Measurements from ENCODE around the gene CCL4. TPM values are rescaled to one million over a fixed set of nuclear protein-coding genes. Genes with fewer than 3 reads are reported as not detected.

CCL4 gene
- total and polyA plus RNA-seq, 4 donors = 2.7 to 10.2 (median 6.6) TPM

DNA sequence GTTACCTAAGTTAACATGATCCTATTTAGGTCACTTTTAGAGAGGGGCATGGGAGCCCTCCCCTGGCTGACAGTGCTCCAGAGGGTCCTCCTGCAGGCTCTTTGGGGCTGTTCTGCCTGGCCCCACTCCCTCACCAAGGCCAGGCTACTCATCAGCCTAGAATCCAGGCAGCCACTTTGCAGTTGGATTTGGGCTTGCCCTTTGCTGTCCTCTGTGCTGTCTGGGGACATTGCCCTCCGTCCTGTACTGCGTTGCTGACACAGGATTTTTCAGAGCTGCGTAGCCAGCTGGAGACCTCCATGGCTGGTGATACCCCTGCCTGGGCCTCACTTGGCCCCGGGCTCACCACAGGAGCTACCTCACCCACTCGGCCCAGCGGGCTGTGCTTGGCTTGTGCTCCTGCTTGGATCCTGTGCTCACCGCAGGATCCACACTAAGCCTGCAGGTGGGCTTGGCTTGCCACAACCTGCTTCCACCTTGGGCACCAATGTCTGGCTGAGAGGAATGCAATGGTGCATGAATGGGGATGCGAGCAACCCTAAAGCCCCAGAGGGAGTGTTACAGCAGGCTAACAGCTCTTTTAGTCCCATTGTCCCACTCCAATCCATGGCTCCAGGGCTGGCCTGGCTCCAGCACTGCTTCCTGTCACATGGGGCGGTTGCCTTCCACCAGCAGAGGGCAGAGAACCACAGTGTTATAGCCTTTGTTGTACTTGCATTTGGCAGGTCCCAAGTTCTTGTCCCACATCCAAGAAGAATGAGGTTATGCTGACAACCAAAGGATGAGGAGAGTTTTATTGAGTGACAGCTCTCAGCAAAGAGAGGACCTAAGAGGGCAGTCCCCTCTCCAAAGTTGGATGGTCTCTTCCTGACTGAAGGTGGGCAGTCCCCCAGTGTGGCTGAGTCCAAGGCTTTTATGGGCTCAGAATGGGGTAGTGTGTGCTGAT, 21.5 kb downstream of the CCL4 start:
- Histone ChIP-seq H3K27ac (ENCODE audit: low read depth, low read length) (no peak overlapping the region), H3K27me3 (ENCODE audit: control insufficient read depth, insufficient read depth, low read length) (no peaks in the 10 kb centered on the region), H3K9me3 (ENCODE audit: control insufficient read depth, insufficient read depth, low read length) (peaks cover 8% of the 10 kb centered on the region), H3K4me1 (ENCODE audit: control insufficient read depth, insufficient read depth, low read length) (no peaks in the 10 kb centered on the region), H3K36me3 (ENCODE audit: control insufficient read depth, insufficient read depth, low read length) (no peaks in the 10 kb centered on the region), H3K4me3 (ENCODE audit: low read depth, low read length) (no peak overlapping the region)
- WGBS (ENCODE audit: insufficient coverage) = 80% methylated on average over 9 of the region's 9 CpGs
- no peak for DNase-seq (ENCODE audit: low read depth in 4 of 6, low spot score in 6 of 6)

DNA sequence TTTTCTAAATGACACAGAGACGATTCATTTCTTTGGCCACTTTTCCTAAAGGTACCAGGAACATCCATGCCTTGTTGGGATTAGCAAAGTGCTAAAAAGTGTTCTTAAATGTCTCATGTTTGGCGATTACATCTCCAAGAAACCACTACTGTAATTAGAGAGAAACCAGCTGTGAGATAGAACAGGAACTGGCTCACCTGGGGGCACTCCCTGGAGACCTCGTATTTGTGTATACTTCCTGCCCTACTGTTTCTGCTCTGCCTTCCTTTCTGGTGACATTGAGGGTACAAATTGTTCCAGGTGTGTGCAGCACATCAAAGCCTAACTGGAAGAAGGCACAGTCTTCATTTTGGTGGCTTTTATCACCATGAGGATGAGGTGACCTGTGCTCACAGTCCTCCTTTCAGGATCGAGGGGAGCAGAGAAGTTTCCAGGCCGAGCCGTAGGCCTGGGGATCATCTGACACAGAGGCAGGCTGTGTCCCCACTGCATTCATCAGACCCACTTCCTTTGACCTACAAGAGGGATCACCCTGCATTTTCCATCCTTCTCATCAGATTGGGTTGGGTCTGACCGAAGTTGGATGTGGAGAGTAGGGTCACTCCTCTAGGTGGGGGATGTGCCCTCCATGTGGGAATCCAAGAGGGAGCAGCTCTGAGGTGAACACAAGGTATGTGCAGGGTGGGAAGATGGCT, 23.7 kb downstream of the CCL4 start:
- no peak overlapping the region for H3K4me3 ChIP-seq (ENCODE audit: low read depth, low read length)
- no peaks in the 10 kb centered on the region for H3K27me3 ChIP-seq (ENCODE audit: control insufficient read depth, insufficient read depth, low read length)
- WGBS (ENCODE audit: insufficient coverage) = 92% methylated on average over 5 of the region's 7 CpGs
- no peaks in the 10 kb centered on the region for H3K4me1 ChIP-seq (ENCODE audit: control insufficient read depth, insufficient read depth, low read length)
- no peak overlapping the region for H3K27ac ChIP-seq (ENCODE audit: low read depth, low read length)
- DNase-seq (ENCODE audit: low read depth in 4 of 6, low spot score in 6 of 6) = no peak
- H3K36me3 ChIP-seq (ENCODE audit: control insufficient read depth, insufficient read depth, low read length) = no peaks in the 10 kb centered on the region
- H3K9me3 ChIP-seq (ENCODE audit: control insufficient read depth, insufficient read depth, low read length) = peaks cover 8% of the 10 kb centered on the region

DNA sequence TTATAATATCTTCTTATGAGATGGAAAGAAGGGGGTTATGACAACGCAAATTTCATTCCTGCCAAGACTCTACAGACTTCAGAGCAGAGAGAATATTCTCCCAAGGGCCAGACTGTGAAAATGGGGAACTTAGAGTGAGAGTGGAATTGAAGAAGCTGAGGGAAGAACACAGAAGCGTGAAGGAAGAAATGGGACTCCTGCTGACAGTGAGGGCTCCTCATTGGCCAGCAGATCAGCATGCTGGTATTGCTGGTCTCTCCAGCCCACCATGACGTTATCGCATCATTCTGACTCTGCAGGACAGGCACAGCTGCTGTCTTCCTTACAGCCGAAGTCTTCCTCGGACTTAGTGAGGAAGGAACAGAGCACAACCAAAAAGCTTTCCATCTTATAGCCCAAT, 24.3 kb downstream of the CCL4 start:
- Histone ChIP-seq H3K27ac (ENCODE audit: low read depth, low read length) (no peak overlapping the region), H3K4me1 (ENCODE audit: control insufficient read depth, insufficient read depth, low read length) (no peaks in the 10 kb centered on the region), H3K36me3 (ENCODE audit: control insufficient read depth, insufficient read depth, low read length) (no peaks in the 10 kb centered on the region), H3K9me3 (ENCODE audit: control insufficient read depth, insufficient read depth, low read length) (peaks cover 8% of the 10 kb centered on the region), H3K27me3 (ENCODE audit: control insufficient read depth, insufficient read depth, low read length) (no peaks in the 10 kb centered on the region), H3K4me3 (ENCODE audit: low read depth, low read length) (no peak overlapping the region)
- WGBS (ENCODE audit: insufficient coverage) = 79% methylated on average over 5 of the region's 6 CpGs
- DNase-seq (ENCODE audit: low read depth in 4 of 6, low spot score in 6 of 6) = no peak

DNA sequence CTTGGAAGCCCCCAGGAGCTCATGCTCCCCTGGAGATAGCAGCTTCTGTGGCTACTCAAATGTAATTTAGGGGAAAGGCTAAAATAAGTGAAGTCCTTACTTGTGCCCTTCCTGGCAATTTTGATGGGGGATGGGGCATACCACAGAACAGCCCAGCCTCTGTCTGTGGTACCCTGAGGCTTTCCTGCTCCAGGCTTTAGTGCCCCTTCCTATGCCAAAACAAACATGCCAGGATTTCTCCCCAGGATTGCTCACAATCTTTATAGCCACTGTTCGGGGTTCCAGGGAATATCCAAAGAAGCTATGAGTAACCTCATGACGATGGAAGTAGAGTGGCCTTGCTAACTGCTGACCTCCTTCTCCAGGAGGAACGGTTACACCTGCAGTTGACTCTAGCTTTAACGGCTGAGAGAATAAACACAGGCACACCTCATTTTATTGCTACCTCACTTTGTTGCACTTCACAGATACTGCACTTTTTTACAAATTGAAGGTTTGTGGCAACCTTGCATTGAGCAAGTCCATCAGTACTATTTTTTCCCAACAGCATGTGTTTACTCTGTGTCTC, 24.9 kb downstream of the CCL4 start:
- H3K36me3 ChIP-seq (ENCODE audit: control insufficient read depth, insufficient read depth, low read length) = no peaks in the 10 kb centered on the region
- no peaks in the 10 kb centered on the region for H3K27me3 ChIP-seq (ENCODE audit: control insufficient read depth, insufficient read depth, low read length)
- H3K27ac ChIP-seq (ENCODE audit: low read depth, low read length) = no peak overlapping the region
- H3K9me3 ChIP-seq (ENCODE audit: control insufficient read depth, insufficient read depth, low read length) = peaks cover 8% of the 10 kb centered on the region
- no peaks in the 10 kb centered on the region for H3K4me1 ChIP-seq (ENCODE audit: control insufficient read depth, insufficient read depth, low read length)
- DNase-seq (ENCODE audit: low read depth in 4 of 6, low spot score in 6 of 6) = no peak
- 83% methylated on average over 4 of the region's 4 CpGs for WGBS (ENCODE audit: insufficient coverage)
- H3K4me3 ChIP-seq (ENCODE audit: low read depth, low read length) = no peak overlapping the region

DNA sequence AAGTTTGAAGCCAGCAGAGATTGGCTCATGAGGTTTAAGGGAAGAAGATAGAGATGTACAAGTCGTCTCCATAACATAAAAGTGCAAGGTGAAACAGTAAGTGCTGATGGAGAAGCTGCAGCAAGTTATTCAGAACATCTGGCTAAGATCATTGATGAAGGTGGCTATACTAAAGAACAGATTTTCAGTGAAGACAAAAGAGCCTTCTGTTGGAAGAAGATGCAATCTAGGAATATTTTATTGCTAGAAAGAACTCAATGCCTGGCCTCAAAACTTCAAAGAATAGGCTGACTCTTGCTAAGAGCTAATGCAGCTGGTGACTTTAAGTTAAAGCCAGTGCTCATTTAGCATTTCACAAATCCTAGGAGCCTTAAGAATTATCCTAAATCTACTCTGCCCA, 26.0 kb downstream of the CCL4 start:
- Histone ChIP-seq H3K27me3 (ENCODE audit: control insufficient read depth, insufficient read depth, low read length) (no peaks in the 10 kb centered on the region), H3K27ac (ENCODE audit: low read depth, low read length) (no peak overlapping the region), H3K36me3 (ENCODE audit: control insufficient read depth, insufficient read depth, low read length) (no peaks in the 10 kb centered on the region), H3K4me3 (ENCODE audit: low read depth, low read length) (no peak overlapping the region), H3K4me1 (ENCODE audit: control insufficient read depth, insufficient read depth, low read length) (no peaks in the 10 kb centered on the region), H3K9me3 (ENCODE audit: control insufficient read depth, insufficient read depth, low read length) (peaks cover 8% of the 10 kb centered on the region)
- 82% methylated on average over 1 of the region's 1 CpG for WGBS (ENCODE audit: insufficient coverage)
- DNase-seq (ENCODE audit: low read depth in 4 of 6, low spot score in 6 of 6) = no peak

DNA sequence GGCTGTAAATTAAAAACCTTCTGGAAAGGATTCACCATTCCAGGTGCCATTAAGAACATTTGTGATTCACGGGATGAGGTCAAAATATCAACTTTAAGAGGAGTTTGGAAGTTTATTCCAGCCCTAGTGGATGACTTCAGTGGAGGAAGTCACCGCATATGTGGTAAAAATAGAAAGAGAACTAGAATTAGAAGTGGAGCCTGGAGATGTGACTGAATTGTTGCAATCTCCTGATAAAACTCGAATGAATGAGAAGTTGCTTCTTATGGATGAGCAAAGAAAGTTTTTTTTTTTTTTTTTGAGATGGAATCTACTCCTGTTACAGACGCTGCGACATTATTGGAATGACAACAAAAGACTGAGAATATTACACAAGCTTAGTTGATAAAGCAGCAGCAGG, 26.7 kb downstream of the CCL4 start:
- H3K27ac ChIP-seq (ENCODE audit: low read depth, low read length) = no peak overlapping the region
- DNase-seq (ENCODE audit: low read depth in 4 of 6, low spot score in 6 of 6) = no peak
- 95% methylated on average over 2 of the region's 5 CpGs for WGBS (ENCODE audit: insufficient coverage)
- H3K4me3 ChIP-seq (ENCODE audit: low read depth, low read length) = no peak overlapping the region
- H3K4me1 ChIP-seq (ENCODE audit: control insufficient read depth, insufficient read depth, low read length) = no peaks in the 10 kb centered on the region
- peaks cover 7% of the 10 kb centered on the region for H3K9me3 ChIP-seq (ENCODE audit: control insufficient read depth, insufficient read depth, low read length)
- no peaks in the 10 kb centered on the region for H3K36me3 ChIP-seq (ENCODE audit: control insufficient read depth, insufficient read depth, low read length)
- H3K27me3 ChIP-seq (ENCODE audit: control insufficient read depth, insufficient read depth, low read length) = no peaks in the 10 kb centered on the region

DNA sequence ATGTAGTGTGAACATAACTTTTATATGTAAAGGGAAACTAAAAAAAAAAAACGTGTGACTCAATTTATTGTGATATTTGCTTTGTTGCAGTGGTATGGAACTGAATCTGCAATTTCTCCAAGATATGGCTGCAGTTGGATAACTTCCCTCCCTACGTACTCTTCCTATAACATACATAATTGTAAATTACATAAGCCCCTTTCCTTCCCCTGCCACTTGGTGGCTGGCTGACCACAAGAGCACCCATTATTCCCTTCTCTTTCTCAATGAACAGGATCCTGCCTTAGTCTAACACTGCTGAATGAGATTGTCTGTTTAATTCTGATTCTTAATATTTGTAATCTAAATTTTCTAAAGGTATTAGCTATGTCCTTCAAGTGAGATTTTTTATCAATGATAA, 27.8 kb downstream of the CCL4 start:
- DNase-seq (ENCODE audit: low read depth in 4 of 6, low spot score in 6 of 6) = no peak
- WGBS (ENCODE audit: insufficient coverage) = no CpG with 5 or more reads among the region's 2 CpGs
- Histone ChIP-seq H3K4me1 (ENCODE audit: control insufficient read depth, insufficient read depth, low read length) (no peaks in the 10 kb centered on the region), H3K27me3 (ENCODE audit: control insufficient read depth, insufficient read depth, low read length) (no peaks in the 10 kb centered on the region), H3K4me3 (ENCODE audit: low read depth, low read length) (no peak overlapping the region), H3K36me3 (ENCODE audit: control insufficient read depth, insufficient read depth, low read length) (no peaks in the 10 kb centered on the region), H3K27ac (ENCODE audit: low read depth, low read length) (no peak overlapping the region), H3K9me3 (ENCODE audit: control insufficient read depth, insufficient read depth, low read length) (no peaks in the 10 kb centered on the region)

DNA sequence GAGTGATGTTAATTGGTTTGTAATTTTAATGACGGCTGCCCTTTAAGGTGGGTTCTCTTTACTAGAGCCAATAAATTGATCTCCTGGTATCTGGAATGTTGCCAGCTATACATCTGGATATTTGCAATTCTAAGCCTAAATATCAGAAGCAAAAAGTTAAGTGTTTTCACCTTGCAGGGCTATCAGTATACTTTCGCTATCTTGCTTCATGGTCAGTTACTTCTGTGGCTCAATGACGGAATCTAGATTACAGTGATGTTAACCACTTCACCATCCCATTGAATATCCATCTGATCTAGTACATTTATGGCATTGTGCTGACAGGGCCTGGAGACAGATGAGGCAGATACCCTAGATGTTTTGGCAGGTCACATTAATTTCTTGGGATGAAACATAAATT, 28.3 kb downstream of the CCL4 start:
- DNase-seq (ENCODE audit: low read depth in 4 of 6, low spot score in 6 of 6) = no peak
- no CpG with 5 or more reads among the region's 3 CpGs for WGBS (ENCODE audit: insufficient coverage)
- Histone ChIP-seq H3K27me3 (ENCODE audit: control insufficient read depth, insufficient read depth, low read length) (no peaks in the 10 kb centered on the region), H3K36me3 (ENCODE audit: control insufficient read depth, insufficient read depth, low read length) (no peaks in the 10 kb centered on the region), H3K4me3 (ENCODE audit: low read depth, low read length) (no peak overlapping the region), H3K4me1 (ENCODE audit: control insufficient read depth, insufficient read depth, low read length) (no peaks in the 10 kb centered on the region), H3K9me3 (ENCODE audit: control insufficient read depth, insufficient read depth, low read length) (no peaks in the 10 kb centered on the region), H3K27ac (ENCODE audit: low read depth, low read length) (no peak overlapping the region)

DNA sequence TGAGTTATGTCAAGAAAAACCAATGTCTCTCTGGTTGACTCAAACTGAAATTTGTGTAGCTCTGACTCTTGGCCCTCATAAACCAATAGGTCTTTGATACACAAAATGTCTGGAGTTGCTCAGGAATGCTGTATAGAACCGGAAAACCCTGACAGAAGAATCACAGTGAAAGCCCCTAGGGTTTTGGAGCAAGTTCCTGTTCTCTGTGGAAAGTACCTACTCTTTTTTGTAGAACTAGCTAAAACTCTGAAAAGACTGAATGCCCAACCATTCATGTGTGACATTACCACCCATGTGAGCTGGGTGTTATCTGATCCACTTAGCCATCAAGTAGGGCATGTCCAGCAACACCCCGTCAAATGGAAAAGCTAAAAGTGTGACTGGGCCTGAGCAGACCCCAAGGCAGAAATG, 28.8 kb downstream of the CCL4 start:
- Histone ChIP-seq H3K4me3 (ENCODE audit: low read depth, low read length) (no peak overlapping the region), H3K36me3 (ENCODE audit: control insufficient read depth, insufficient read depth, low read length) (no peaks in the 10 kb centered on the region), H3K27me3 (ENCODE audit: control insufficient read depth, insufficient read depth, low read length) (no peaks in the 10 kb centered on the region), H3K9me3 (ENCODE audit: control insufficient read depth, insufficient read depth, low read length) (no peaks in the 10 kb centered on the region), H3K27ac (ENCODE audit: low read depth, low read length) (no peak overlapping the region), H3K4me1 (ENCODE audit: control insufficient read depth, insufficient read depth, low read length) (no peaks in the 10 kb centered on the region)
- WGBS (ENCODE audit: insufficient coverage) = 86% methylated on average over 1 of the region's 2 CpGs
- no peak for DNase-seq (ENCODE audit: low read depth in 4 of 6, low spot score in 6 of 6)
